Measurements from ENCODE around the gene NEK1. TPM values are rescaled to one million over a fixed set of nuclear protein-coding genes. Genes with fewer than 3 reads are reported as not detected.

NEK1 gene
- total RNA-seq, 1 experiment from 2014 or later, result 8.7 TPM

- no TSS peak for BruUV-seq (replicated peaks)
- peaks cover 11% of the 10 kb centered on the region for H3K36me3 Mint-ChIP-seq (ENCODE audit: insufficient read depth, unreplicated experiment)
- H3K27me3 ChIP-seq (replicated peaks; ENCODE audit: control insufficient read depth, insufficient read depth, low read length), result no peaks in the 10 kb centered on the region
- H3K27ac Mint-ChIP-seq (ENCODE audit: unreplicated experiment), result peak overlapping the region; percentile 94
- no peaks in the 10 kb centered on the region for H3K4me1 Mint-ChIP-seq (ENCODE audit: low read depth, unreplicated experiment)
- ChIA-PET CTCF (interaction anchor here (0.6 to 1.5 kb wide), 9 partner anchors 30 to 476 kb away, joined by 3 to 15 read pairs (median 3); partner anchors contain the start of gene HPF1), POLR2A (interaction anchor here (1.5 kb wide), 1 partner anchor 47 kb away, joined by 4 read pairs; no protein-coding TSS in a partner anchor)
- no peaks in the 10 kb centered on the region for H3K9me3 ChIP-seq
- no peaks in the 10 kb centered on the region for H3K27me3 Mint-ChIP-seq (ENCODE audit: insufficient read depth, unreplicated experiment)
- peak; percentile 60 to 64 for TF ChIP-seq CTCF (IDR thresholded peaks at IDR 0.05; ENCODE audit: insufficient read depth in 1 of 2, low read depth in 1 of 2, low read length in 1 of 2, severe bottlenecking in 1 of 2, unreplicated experiment in 1 of 2)
- no peaks in the 10 kb centered on the region for H3K36me3 ChIP-seq (ENCODE audit: control insufficient read depth, insufficient read depth, low read length)
- H3K9me3 Mint-ChIP-seq (ENCODE audit: unreplicated experiment), result no peaks in the 10 kb centered on the region
- H3K4me3 Mint-ChIP-seq (ENCODE audit: unreplicated experiment), result peak overlapping the region; percentile 96
- intact Hi-C loops (cut with micrococcal nuclease; ENCODE audit: unreplicated experiment), result loop anchor here (1.0 to 2.0 kb wide), 8 partner anchors 7 to 476 kb away; partner anchors contain the start of genes AADAT, CLCN3 and HPF1
- DNase-seq, result peak; percentile 71 to 78
- H3K4me3 ChIP-seq (ENCODE audit: low read depth, low read length), result peak overlapping the region; percentile 73
- peaks cover 10% of the 10 kb centered on the region for H3K4me1 ChIP-seq
These were observed 782 bp upstream of the NEK1 start for GRCh38 chr4:169612871-169613859.

- H3K27me3 ChIP-seq (replicated peaks; ENCODE audit: control insufficient read depth, insufficient read depth, low read length), result no peaks in the 10 kb centered on the region
- H3K27ac Mint-ChIP-seq (ENCODE audit: unreplicated experiment), result no peak overlapping the region
- POLR2A ChIA-PET, result no interaction called here
These were observed 1.2 kb downstream of the NEK1 start for GRCh38 chr4:169611157-169611556.

More at GRCh38 chr4:169611157-169611556, 1.2 kb downstream of the NEK1 start:
- BruUV-seq (replicated peaks), result no TSS peak
- intact Hi-C loops (cut with micrococcal nuclease; ENCODE audit: unreplicated experiment), result no loop called here
- CTCF ChIA-PET, result no interaction called here
- Mint-ChIP-seq H3K4me1 (ENCODE audit: low read depth, unreplicated experiment) (no peaks in the 10 kb centered on the region), H3K4me3 (ENCODE audit: unreplicated experiment) (peak overlapping the region; percentile 9), H3K9me3 (ENCODE audit: unreplicated experiment) (no peaks in the 10 kb centered on the region), H3K27me3 (ENCODE audit: insufficient read depth, unreplicated experiment) (no peaks in the 10 kb centered on the region), H3K36me3 (ENCODE audit: insufficient read depth, unreplicated experiment) (peaks cover 11% of the 10 kb centered on the region)
- H3K9me3 ChIP-seq, result no peaks in the 10 kb centered on the region
- TF ChIP-seq CTCF (IDR thresholded peaks at IDR 0.05; ENCODE audit: insufficient read depth in 1 of 2, low read depth in 1 of 2, low read length in 1 of 2, severe bottlenecking in 1 of 2, unreplicated experiment in 1 of 2), result no peak
- no peaks in the 10 kb centered on the region for H3K36me3 ChIP-seq (ENCODE audit: control insufficient read depth, insufficient read depth, low read length)
- no peak overlapping the region for H3K4me3 ChIP-seq (ENCODE audit: low read depth, low read length)
- no peak for DNase-seq
- H3K4me1 ChIP-seq, result peaks cover 10% of the 10 kb centered on the region
